Nephron (organoid): ENCODE data around the gene PDGFA.

Experiments used
- H3K27ac Mint-ChIP-seq, 3 experiments: 2 replicates each; pipeline ENCODE4 v1.8.0; 2020; ENCODE audit warnings: mixed read lengths in 3 of 3, mild to moderate bottlenecking in 2 of 3, moderate library complexity in 1 of 3
- H3K27me3 Mint-ChIP-seq: 2 replicates; pipeline ENCODE4 v1.8.0; 2021; ENCODE audit warnings: low read depth, mild to moderate bottlenecking, moderate library complexity, mixed read lengths
- H3K36me3 Mint-ChIP-seq: 2 replicates; pipeline ENCODE4 v1.8.0; 2020; ENCODE audit warnings: low read depth, mixed read lengths
- H3K4me1 Mint-ChIP-seq: 2 replicates; pipeline ENCODE4 v1.8.0; 2020; ENCODE audit warnings: mixed read lengths
- H3K4me3 Mint-ChIP-seq, 3 experiments: 2 replicates each; pipeline ENCODE4 v1.8.0; 2020; ENCODE audit warnings: mild to moderate bottlenecking in 3 of 3, mixed read lengths in 3 of 3, moderate library complexity in 2 of 3
- H3K9me3 Mint-ChIP-seq: 2 replicates; pipeline ENCODE4 v1.8.0; 2020; ENCODE audit warnings: mixed read lengths
- TF ChIP-seq, protein P1 (sequence below), 3 experiments: fragments of 200-600 bp; sonication (generic); IDR thresholded peaks; one replicate each; pipeline ENCODE4 v1.5.0; 2021; ENCODE audit warnings: antibody characterized with exemption in 3 of 3; ENCODE audit not compliant: unreplicated experiment in 3 of 3

The PDGFA gene

DNA sequence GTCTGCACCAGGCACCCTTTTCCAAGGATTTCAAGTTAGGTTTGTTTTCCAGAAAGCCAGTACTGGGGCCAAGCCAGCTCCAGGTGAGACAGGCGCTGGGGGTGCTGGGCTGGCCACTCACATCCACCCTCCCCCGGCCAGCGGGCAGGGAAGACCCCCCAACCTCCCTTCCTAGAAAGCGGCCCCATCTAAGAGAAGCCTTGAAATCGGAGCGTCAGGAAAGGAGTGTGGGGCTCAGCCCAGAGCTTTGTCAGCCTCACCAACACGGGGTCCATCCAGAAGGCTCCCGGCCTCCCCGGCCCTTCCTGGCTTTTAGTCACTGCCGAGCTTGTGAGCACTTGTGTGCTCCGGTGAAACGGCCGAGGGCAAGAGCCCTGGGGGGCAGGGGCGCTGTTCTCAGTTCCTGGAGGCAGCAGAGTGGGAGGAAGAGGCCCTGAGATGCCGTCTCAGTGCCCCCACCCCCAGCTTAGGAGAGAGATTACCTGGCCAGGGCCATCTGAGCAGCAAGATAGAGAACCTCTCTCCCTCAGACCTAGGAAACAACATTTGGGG, 39.6 kb downstream of the PDGFA start:
- H3K27ac Mint-ChIP-seq, result peak overlapping the region in 1 of 3 experiments; percentile 62
- peaks cover 10% of the 10 kb centered on the region for H3K9me3 Mint-ChIP-seq
- H3K4me1 Mint-ChIP-seq, result peaks cover 32% of the 10 kb centered on the region
- H3K36me3 Mint-ChIP-seq, result peaks cover 9% of the 10 kb centered on the region
- TF ChIP-seq, protein P1, sequence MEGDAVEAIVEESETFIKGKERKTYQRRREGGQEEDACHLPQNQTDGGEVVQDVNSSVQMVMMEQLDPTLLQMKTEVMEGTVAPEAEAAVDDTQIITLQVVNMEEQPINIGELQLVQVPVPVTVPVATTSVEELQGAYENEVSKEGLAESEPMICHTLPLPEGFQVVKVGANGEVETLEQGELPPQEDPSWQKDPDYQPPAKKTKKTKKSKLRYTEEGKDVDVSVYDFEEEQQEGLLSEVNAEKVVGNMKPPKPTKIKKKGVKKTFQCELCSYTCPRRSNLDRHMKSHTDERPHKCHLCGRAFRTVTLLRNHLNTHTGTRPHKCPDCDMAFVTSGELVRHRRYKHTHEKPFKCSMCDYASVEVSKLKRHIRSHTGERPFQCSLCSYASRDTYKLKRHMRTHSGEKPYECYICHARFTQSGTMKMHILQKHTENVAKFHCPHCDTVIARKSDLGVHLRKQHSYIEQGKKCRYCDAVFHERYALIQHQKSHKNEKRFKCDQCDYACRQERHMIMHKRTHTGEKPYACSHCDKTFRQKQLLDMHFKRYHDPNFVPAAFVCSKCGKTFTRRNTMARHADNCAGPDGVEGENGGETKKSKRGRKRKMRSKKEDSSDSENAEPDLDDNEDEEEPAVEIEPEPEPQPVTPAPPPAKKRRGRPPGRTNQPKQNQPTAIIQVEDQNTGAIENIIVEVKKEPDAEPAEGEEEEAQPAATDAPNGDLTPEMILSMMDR (IDR thresholded peaks at IDR 0.05; ENCODE audit: unreplicated experiment in 3 of 3), result no peak
- H3K27me3 Mint-ChIP-seq, result peaks cover 28% of the 10 kb centered on the region
- H3K4me3 Mint-ChIP-seq, result no peak overlapping the region

DNA sequence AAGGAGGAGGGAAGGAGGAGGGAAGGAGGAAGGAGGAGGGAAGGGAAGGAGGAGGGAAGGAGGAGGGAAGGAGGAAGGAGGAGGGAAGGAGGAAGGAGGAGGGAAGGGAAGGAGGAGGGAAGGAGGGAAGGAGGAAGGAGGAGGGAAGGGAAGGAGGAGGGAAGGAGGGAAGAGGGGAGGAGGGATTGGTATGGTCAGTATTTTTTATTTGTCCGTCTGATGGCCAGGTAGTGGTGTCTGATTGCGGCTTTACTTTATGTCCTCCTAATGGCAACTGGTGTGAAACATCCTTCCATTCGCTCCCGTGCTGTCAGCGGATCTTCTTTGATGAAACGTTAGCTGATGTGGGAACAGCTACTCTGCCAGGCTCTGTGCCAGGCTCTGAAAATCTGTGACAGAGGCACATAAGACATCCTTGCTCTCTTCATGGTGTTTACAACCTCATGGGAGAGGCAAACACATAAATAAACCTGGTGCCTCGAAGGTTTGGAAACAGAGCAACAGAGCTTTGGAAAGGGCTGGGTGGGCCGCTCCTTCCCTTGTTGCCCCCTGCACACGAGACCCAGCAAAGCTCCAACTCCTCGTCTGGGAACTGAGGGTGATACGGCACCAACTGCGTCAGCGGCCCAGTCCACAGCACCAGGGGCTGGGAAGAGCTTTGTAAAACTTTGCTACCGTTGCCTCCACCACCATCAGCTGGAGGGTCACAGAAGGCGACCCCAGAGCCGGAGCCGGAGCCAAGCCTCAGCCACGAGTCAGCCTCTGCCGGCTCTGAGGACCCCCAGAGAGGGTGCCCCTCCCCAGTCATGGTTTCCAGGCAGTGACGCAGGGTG, 40.3 kb downstream of the PDGFA start:
- Mint-ChIP-seq H3K36me3 (peaks cover 9% of the 10 kb centered on the region), H3K27me3 (peaks cover 23% of the 10 kb centered on the region), H3K27ac (peak overlapping the region in 2 of 3 experiments; percentile 24 to 79), H3K4me1 (peaks cover 28% of the 10 kb centered on the region), H3K9me3 (peaks cover 10% of the 10 kb centered on the region), H3K4me3 (no peak overlapping the region)
- TF ChIP-seq, protein P1 (IDR thresholded peaks at IDR 0.05; ENCODE audit: unreplicated experiment in 3 of 3), result no peak

GRCh38 chr7:477626-478220, 41.9 kb downstream of the PDGFA start:
- H3K4me1 Mint-ChIP-seq, result peaks cover 18% of the 10 kb centered on the region
- peaks cover 8% of the 10 kb centered on the region for H3K9me3 Mint-ChIP-seq
- TF ChIP-seq, protein P1 (IDR thresholded peaks at IDR 0.05; ENCODE audit: unreplicated experiment in 3 of 3), result no peak
- H3K36me3 Mint-ChIP-seq, result peaks cover 6% of the 10 kb centered on the region
- H3K27ac Mint-ChIP-seq, result peak overlapping the region in 1 of 3 experiments; percentile 52
- no peak overlapping the region for H3K4me3 Mint-ChIP-seq
- peaks cover 23% of the 10 kb centered on the region for H3K27me3 Mint-ChIP-seq

- no peaks in the 10 kb centered on the region for H3K9me3 Mint-ChIP-seq
- TF ChIP-seq, protein P1 (IDR thresholded peaks at IDR 0.05; ENCODE audit: unreplicated experiment in 3 of 3), result no peak
- no peaks in the 10 kb centered on the region for H3K36me3 Mint-ChIP-seq
- H3K4me1 Mint-ChIP-seq, result peaks cover 15% of the 10 kb centered on the region
- no peak overlapping the region for H3K4me3 Mint-ChIP-seq
- H3K27me3 Mint-ChIP-seq, result peaks cover 17% of the 10 kb centered on the region
- H3K27ac Mint-ChIP-seq, result no peak overlapping the region
Measured at GRCh38 chr7:476736-477360, 42.8 kb downstream of the PDGFA start.

DNA sequence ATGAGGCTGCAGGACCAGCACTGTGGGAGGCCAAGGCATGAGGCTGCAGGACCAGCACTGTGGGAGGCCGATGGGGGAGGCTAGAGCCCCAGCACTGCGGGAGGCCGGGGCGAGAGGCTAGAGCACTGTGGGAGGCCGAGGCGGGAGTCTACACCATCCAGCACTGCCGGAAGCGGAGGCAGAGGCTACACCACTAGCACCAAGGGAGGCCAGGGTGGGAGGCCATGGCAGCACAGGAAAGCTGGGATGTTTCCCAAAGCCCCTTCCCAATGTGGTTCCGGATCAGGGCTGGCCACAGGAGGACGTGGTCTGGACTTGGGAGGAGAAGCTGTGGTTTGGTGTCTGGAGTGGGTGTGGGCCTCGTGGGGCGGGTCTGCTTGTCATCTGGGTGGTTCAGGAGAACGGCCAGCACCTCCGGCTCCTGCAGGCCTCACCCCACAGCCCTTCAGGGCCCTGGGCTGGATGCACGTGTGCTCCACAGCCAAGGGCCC, 43.6 kb downstream of the PDGFA start:
- no peaks in the 10 kb centered on the region for H3K36me3 Mint-ChIP-seq
- TF ChIP-seq, protein P1 (IDR thresholded peaks at IDR 0.05; ENCODE audit: unreplicated experiment in 3 of 3), result no peak
- H3K4me1 Mint-ChIP-seq, result peaks cover 16% of the 10 kb centered on the region
- no peak overlapping the region for H3K27ac Mint-ChIP-seq
- H3K9me3 Mint-ChIP-seq, result no peaks in the 10 kb centered on the region
- no peak overlapping the region for H3K4me3 Mint-ChIP-seq
- H3K27me3 Mint-ChIP-seq, result peaks cover 17% of the 10 kb centered on the region
